H1 (cell line): Measurements from ENCODE around the gene TIE1. TPM values are rescaled to one million over a fixed set of nuclear protein-coding genes. Genes with fewer than 3 reads are reported as not detected.

Experiments
- CTCF ChIA-PET: fragments of 300-600 bp; sonication (Branson Sonifier 250); formaldehyde crosslinking; loops from one replicate; lab custom pipeline; 2021; ENCODE audit not compliant: partially characterized antibody; lab: Charles Lee
- POLR2A ChIA-PET: fragments of 300-600 bp; sonication (Branson Sonifier 250); formaldehyde crosslinking; loops from one replicate; lab custom pipeline; 2021; ENCODE audit warnings: inconsistent platforms; ENCODE audit not compliant: partially characterized antibody; lab: Charles Lee
- DNase-seq, 2 experiments: peaks; one replicate each; pipeline versions ENCODE4 v3.0.0 to v3.0.0-alpha.2; 2010 to 2022; ENCODE audit warnings: low spot score in 2 of 2, low read depth in 1 of 2, mixed read lengths in 1 of 2
- FAIRE-seq: peaks from 2 replicates; lab custom pipeline; 2011; peaks lifted over from hg19 to GRCh38; lab: Jason Lieb, UNC
- H2AFZ ChIP-seq: 2 replicates; pipeline ENCODE4 v1.8.1; 2012; ENCODE audit warnings: low read length, inconsistent platforms
- H2AK5ac ChIP-seq: 2 replicates; pipeline ENCODE4 v1.6.1; 2013; ENCODE audit warnings: low read depth, low read length
- H2BK120ac ChIP-seq: replicated peaks from 2 replicates; pipeline ENCODE3; 2013; ENCODE audit warnings: low read depth, low read length, inconsistent platforms
- H2BK12ac ChIP-seq: 2 replicates; pipeline ENCODE4 v1.6.1; 2013; ENCODE audit warnings: low read depth, low read length
- H2BK15ac ChIP-seq: 2 replicates; pipeline ENCODE4 v1.6.1; 2013; ENCODE audit warnings: low read length
- H2BK20ac ChIP-seq: 2 replicates; pipeline ENCODE4 v1.6.1; 2013; ENCODE audit warnings: low read length
- H2BK5ac ChIP-seq: 2 replicates; pipeline ENCODE4 v1.6.1; 2013; ENCODE audit warnings: low read depth, low read length
- H3K14ac ChIP-seq: 2 replicates; pipeline ENCODE4 v1.6.1; 2013; ENCODE audit warnings: inconsistent platforms; ENCODE audit not compliant: insufficient read length
- H3K18ac ChIP-seq: 2 replicates; pipeline ENCODE4 v1.6.1; 2013; ENCODE audit warnings: low read length; ENCODE audit errors: extremely low read depth
- H3K23ac ChIP-seq: 2 replicates; pipeline ENCODE4 v1.6.1; 2013; ENCODE audit warnings: inconsistent platforms; ENCODE audit not compliant: insufficient read length
- H3K23me2 ChIP-seq: 2 replicates; pipeline ENCODE4 v1.6.1; 2013; ENCODE audit warnings: low read depth, low read length
- H3K27ac ChIP-seq: 2 replicates; pipeline ENCODE4 v1.6.1; 2011; ENCODE audit warnings: low read depth, low read length, inconsistent platforms
- H3K27me3 ChIP-seq, 4 experiments: replicated peaks in 1 of 4; 1 replicate in 1 of 4; 2 replicates in 3 of 4; pipeline versions ENCODE4 v1.6.1 to v1.8.1; 2011 to 2013; ENCODE audit warnings: low read length in 3 of 4, mild to moderate bottlenecking in 3 of 4, inconsistent platforms in 2 of 4, mixed read lengths in 2 of 4, moderate library complexity in 1 of 4; ENCODE audit not compliant: control insufficient read depth in 3 of 4, insufficient read depth in 3 of 4; ENCODE audit errors: extremely low read depth in 1 of 4
- H3K36me3 ChIP-seq, 4 experiments: 2 replicates each; pipeline versions ENCODE4 v1.6.1 to v1.8.1; 2011 to 2013; ENCODE audit warnings: mild to moderate bottlenecking in 4 of 4, low read length in 3 of 4, moderate library complexity in 2 of 4, control low read depth in 1 of 4, inconsistent platforms in 1 of 4; ENCODE audit not compliant: insufficient read depth in 4 of 4, control insufficient read depth in 2 of 4
- H3K4ac ChIP-seq: replicated peaks from 2 replicates; pipeline ENCODE3; 2013; ENCODE audit warnings: low read length, low read depth, mixed read lengths, inconsistent platforms; ENCODE audit not compliant: insufficient read length
- H3K4me1 ChIP-seq, 4 experiments: replicated peaks in 1 of 4; 1 replicate in 1 of 4; 2 replicates in 3 of 4; pipeline versions ENCODE4 v1.6.1 to v1.8.1; 2011 to 2013; ENCODE audit warnings: low read length in 3 of 4, inconsistent platforms in 2 of 4, mixed read lengths in 1 of 4; ENCODE audit not compliant: insufficient read depth in 4 of 4, control insufficient read depth in 3 of 4
- H3K4me2 ChIP-seq, 2 experiments: 2 replicates each; pipeline versions ENCODE4 v1.6.1 to v1.8.1; 2011 to 2013; ENCODE audit warnings: low read depth in 2 of 2, low read length in 2 of 2, control low read depth in 1 of 2, inconsistent platforms in 1 of 2, mild to moderate bottlenecking in 1 of 2; ENCODE audit not compliant: insufficient read depth in 1 of 2
- H3K4me3 ChIP-seq, 4 experiments: fragments of 200-600, 300-600 bp in 1 of 4; sonication (generic), shearing (Covaris generic), sonication (Bioruptor Twin) in 1 of 4; 2 replicates each; pipeline versions ENCODE4 v1.5.1 to v1.8.1; 2011 to 2016; ENCODE audit warnings: low read length in 4 of 4, low read depth in 3 of 4, control low read depth in 2 of 4, inconsistent platforms in 2 of 4, mild to moderate bottlenecking in 2 of 4, mixed read lengths in 1 of 4, moderate library complexity in 1 of 4; ENCODE audit not compliant: insufficient read depth in 2 of 4; ENCODE audit errors: extremely low read depth in 1 of 4
- H3K56ac ChIP-seq: replicated peaks from 2 replicates; pipeline ENCODE3; 2013; ENCODE audit warnings: low read depth, mild to moderate bottlenecking, mixed read lengths, low read length, inconsistent platforms; ENCODE audit not compliant: insufficient read length
- H3K79me1 ChIP-seq: 2 replicates; pipeline ENCODE4 v1.6.1; 2013; ENCODE audit warnings: low read depth, low read length, control low read depth
- H3K79me2 ChIP-seq, 2 experiments: 2 replicates each; pipeline versions ENCODE4 v1.6.1 to v1.8.1; 2012 to 2013; ENCODE audit warnings: low read length in 2 of 2, mild to moderate bottlenecking in 2 of 2, inconsistent platforms in 1 of 2; ENCODE audit not compliant: insufficient read depth in 2 of 2, control insufficient read depth in 1 of 2
- H3K9ac ChIP-seq, 4 experiments: replicated peaks in 1 of 4; 1 replicate in 1 of 4; 2 replicates in 3 of 4; pipeline versions ENCODE4 v1.6.1 to v1.8.1; 2011 to 2013; ENCODE audit warnings: low read depth in 3 of 4, low read length in 3 of 4, control low read depth in 2 of 4, mild to moderate bottlenecking in 2 of 4, moderate library complexity in 2 of 4, inconsistent platforms in 1 of 4; ENCODE audit errors: extremely low read depth in 1 of 4
- H3K9me3 ChIP-seq, 2 experiments: 2 replicates each; pipeline versions ENCODE4 v1.6.1 to v1.8.1; 2012 to 2013; ENCODE audit warnings: mild to moderate bottlenecking in 2 of 2, moderate library complexity in 2 of 2, control low read depth in 1 of 2, inconsistent platforms in 1 of 2, low read depth in 1 of 2, low read length in 1 of 2, mixed read lengths in 1 of 2; ENCODE audit not compliant: insufficient read depth in 2 of 2
- H4K20me1 ChIP-seq, 2 experiments: replicated peaks in 1 of 2; 2 replicates each; pipeline versions ENCODE3 to v1.8.1; 2011 to 2013; ENCODE audit warnings: inconsistent platforms in 2 of 2, low read length in 2 of 2, mild to moderate bottlenecking in 1 of 2; ENCODE audit not compliant: insufficient read depth in 2 of 2, control insufficient read depth in 1 of 2
- H4K5ac ChIP-seq: 2 replicates; pipeline ENCODE4 v1.6.1; 2013; ENCODE audit warnings: low read length, low read depth, mixed read lengths, inconsistent platforms; ENCODE audit not compliant: insufficient read length
- H4K8ac ChIP-seq: 2 replicates; pipeline ENCODE4 v1.8.0; 2013; ENCODE audit warnings: mild to moderate bottlenecking, moderate library complexity, low read length, inconsistent platforms; ENCODE audit not compliant: insufficient read depth; ENCODE audit errors: extremely low read depth
- H4K91ac ChIP-seq: replicated peaks from 2 replicates; pipeline ENCODE3; 2013; ENCODE audit warnings: low read length, mixed read lengths, inconsistent platforms; ENCODE audit not compliant: insufficient read length
- WGBS, 2 experiments: shearing (Covaris generic) in 1 of 2; methylation state at CpG; one replicate each; pipeline versions ENCODE4 v1.1.6 to v1.1.7; 2013 to 2015; ENCODE audit warnings: low lambda C conversion rate in 2 of 2, mixed read lengths in 2 of 2, inconsistent platforms in 1 of 2, low coverage in 1 of 2, missing lambda C conversion rate in 1 of 2; ENCODE audit not compliant: insufficient replicate concordance in 2 of 2, insufficient coverage in 1 of 2, insufficient read length in 1 of 2; ENCODE audit errors: extremely low coverage in 1 of 2, missing lambda C conversion rate in 1 of 2; 5-methylcytosine and 5-hydroxymethylcytosine counted together
- polyA plus RNA-seq, 7 experiments: library from polyadenylated mRNA; depleted of rRNA in 3 of 7; stranded (reverse) in 5 of 7; unstranded in 2 of 7; fragments of >200 nt in 5 of 7; fragments of 200-250 nt in 2 of 7; gene quantifications; 1 replicate in 5 of 7; 2 replicates in 1 of 7; 4 replicates in 1 of 7; pipeline versions ENCODE4 v1.2.1 to v1.2.3, GENCODE V29; 2011 to 2013; ENCODE audit warnings: missing spikeins in 2 of 7, mixed read lengths in 2 of 7
- total RNA-seq: library from RNA; stranded (reverse); fragmentation: NEBNext Ultra II Directional; extraction: Animal tissue kit (Norgen Biotek cat#: 25700); gene quantifications from 2 replicates; pipeline ENCODE4 v1.2.1, GENCODE V29; 2021

The TIE1 gene
- total and polyA plus RNA-seq, 2 of the 8 experiments (the other 6 are each of a cell fraction or from before 2014, with no cell fraction given) = 0.74 to 2.2 TPM

- no peak overlapping the region for H2BK120ac ChIP-seq
- no peak overlapping the region for H2BK5ac ChIP-seq
- H3K14ac ChIP-seq = no peak overlapping the region
- H2AFZ ChIP-seq = no peak overlapping the region
- ChIA-PET CTCF (interaction anchor here (0.9 to 3.1 kb wide), 6 partner anchors 8 to 121 kb away, joined by 3 to 26 read pairs (median 4); partner anchors contain the start of gene C1orf210), POLR2A (interaction anchor here (1.0 to 2.0 kb wide), 4 partner anchors 14 to 65 kb away, joined by 3 to 7 read pairs (median 5); partner anchors contain the start of genes CDC20 and TMEM125)
- WGBS, 2 experiments = 68% methylated on average over 2 of the region's 2 CpGs; no CpG with 5 or more reads in 1 of the 2 experiments
- no peaks in the 10 kb centered on the region for H3K27me3 ChIP-seq
- H3K56ac ChIP-seq = no peak overlapping the region
- H3K79me2 ChIP-seq = no peaks in the 10 kb centered on the region
- no peak overlapping the region for H4K8ac ChIP-seq
- no peak overlapping the region for H3K9ac ChIP-seq
- peaks cover 0 to 8% (median 4%) of the 10 kb centered on the region in 4 experiments; a peak in 4 of 7 replicates for H3K4me1 ChIP-seq
- H3K23me2 ChIP-seq = no peaks in the 10 kb centered on the region; the same call in 1 of the 2 replicates
- no peak overlapping the region for H3K18ac ChIP-seq
- H2AK5ac ChIP-seq = no peak overlapping the region
- no peaks in the 10 kb centered on the region for H3K79me1 ChIP-seq
- H2BK15ac ChIP-seq = no peak overlapping the region
- H3K23ac ChIP-seq = no peak overlapping the region
- H4K5ac ChIP-seq = no peak overlapping the region
- H3K36me3 ChIP-seq = no peaks in the 10 kb centered on the region
- H3K4me3 ChIP-seq = no peak overlapping the region
- H4K91ac ChIP-seq = peak overlapping the region; percentile 10
- DNase-seq = no peak
- H2BK12ac ChIP-seq = no peak overlapping the region; the same call in 1 of the 2 replicates
- no peak for FAIRE-seq
- H3K4ac ChIP-seq = no peak overlapping the region
- no peak overlapping the region for H3K4me2 ChIP-seq
- peak overlapping the region; percentile 3; the same call in 1 of the 2 replicates for H2BK20ac ChIP-seq
- H3K27ac ChIP-seq = no peak overlapping the region
- no peaks in the 10 kb centered on the region for H3K9me3 ChIP-seq
- no peaks in the 10 kb centered on the region for H4K20me1 ChIP-seq
These were observed 7.6 kb upstream of the TIE1 start for GRCh38 chr1:43293176-43293575.
